ENCODE results near the gene ADAM10. TPM values are rescaled to one million over a fixed set of nuclear protein-coding genes. Genes with fewer than 3 reads are reported as not detected.

ADAM10 gene
- total RNA-seq, 1 experiment from 2014 or later: 170 TPM

DNA sequence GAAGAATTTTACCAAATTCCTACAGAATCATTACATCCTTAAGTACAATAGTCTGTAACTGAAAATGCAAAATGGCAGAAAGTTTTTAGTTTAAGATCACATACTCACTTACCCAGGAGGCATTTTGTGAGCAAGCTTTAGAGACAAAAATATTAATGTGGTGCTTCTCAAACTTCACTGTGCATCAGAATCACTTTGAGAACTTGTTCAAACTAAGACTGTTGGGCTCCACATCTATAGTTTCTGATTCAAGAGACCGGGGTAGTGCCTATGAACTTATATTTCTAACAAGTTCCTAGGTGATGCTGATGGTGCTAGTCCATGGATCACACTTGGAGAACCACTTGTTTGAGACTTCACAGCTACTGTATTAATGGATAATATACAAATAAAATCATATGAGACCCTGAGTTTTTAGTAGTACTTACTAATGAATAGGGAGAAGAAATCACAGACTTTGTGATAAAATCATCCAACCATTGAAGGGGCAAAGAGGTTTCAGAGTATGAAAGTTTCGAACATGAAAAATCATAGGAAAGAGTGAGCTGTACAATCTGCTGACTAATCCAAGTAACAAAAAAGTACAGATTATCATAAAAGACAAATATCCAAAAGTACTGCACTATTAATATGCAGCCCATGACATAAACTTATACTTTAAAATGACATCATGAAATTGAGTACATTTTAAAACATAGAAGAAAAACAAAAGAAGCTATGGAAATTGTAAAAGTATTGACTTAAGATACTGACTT is 110.3 kb downstream of the ADAM10 start:
- Mint-ChIP-seq H3K27me3 (ENCODE audit: insufficient read depth, unreplicated experiment) (no peaks in the 10 kb centered on the region), H3K9me3 (ENCODE audit: unreplicated experiment) (no peaks in the 10 kb centered on the region), H3K27ac (ENCODE audit: unreplicated experiment) (no peak overlapping the region), H3K4me1 (ENCODE audit: low read depth, unreplicated experiment) (no peaks in the 10 kb centered on the region), H3K4me3 (ENCODE audit: unreplicated experiment) (no peak overlapping the region), H3K36me3 (ENCODE audit: insufficient read depth, unreplicated experiment) (peaks cover 28% of the 10 kb centered on the region)
- H3K36me3 ChIP-seq (ENCODE audit: control insufficient read depth, insufficient read depth, low read length): no peaks in the 10 kb centered on the region
- no peaks in the 10 kb centered on the region for H3K4me1 ChIP-seq
- intact Hi-C loops (cut with micrococcal nuclease; ENCODE audit: unreplicated experiment): no loop called here
- no peak for DNase-seq
- H3K27me3 ChIP-seq (replicated peaks; ENCODE audit: control insufficient read depth, insufficient read depth, low read length): no peaks in the 10 kb centered on the region
- ChIA-PET CTCF (no interaction called here), POLR2A (no interaction called here)
- no TSS peak for BruUV-seq (replicated peaks)
- H3K4me3 ChIP-seq (ENCODE audit: low read depth, low read length): no peak overlapping the region
- TF ChIP-seq CTCF (IDR thresholded peaks at IDR 0.05; ENCODE audit: insufficient read depth in 1 of 2, low read depth in 1 of 2, low read length in 1 of 2, severe bottlenecking in 1 of 2, unreplicated experiment in 1 of 2): no peak
- no peaks in the 10 kb centered on the region for H3K9me3 ChIP-seq

DNA sequence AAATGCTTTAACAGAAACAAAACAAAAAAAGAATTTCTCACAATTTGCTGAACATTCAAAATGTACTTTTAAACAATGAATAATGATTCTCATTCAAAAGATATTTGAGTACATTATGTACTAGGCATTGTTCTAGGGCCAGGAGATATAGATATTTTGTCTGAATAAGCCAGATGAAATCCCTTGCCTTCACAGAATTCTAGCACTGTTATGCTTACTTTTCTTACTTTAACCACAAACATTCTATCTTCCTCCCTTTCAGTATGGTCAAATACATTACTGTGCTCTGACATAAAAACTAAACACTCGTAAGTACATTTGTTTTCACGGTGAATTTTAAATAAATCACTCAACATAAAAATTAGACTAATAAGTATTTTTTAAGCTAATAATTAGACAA is 116.7 kb downstream of the ADAM10 start:
- TF ChIP-seq CTCF (IDR thresholded peaks at IDR 0.05; ENCODE audit: insufficient read depth in 1 of 2, low read depth in 1 of 2, low read length in 1 of 2, severe bottlenecking in 1 of 2, unreplicated experiment in 1 of 2): no peak
- intact Hi-C loops (cut with micrococcal nuclease; ENCODE audit: unreplicated experiment): no loop called here
- CTCF ChIA-PET: no interaction called here
- no TSS peak for BruUV-seq (replicated peaks)
- Mint-ChIP-seq H3K27ac (ENCODE audit: unreplicated experiment) (no peak overlapping the region), H3K36me3 (ENCODE audit: insufficient read depth, unreplicated experiment) (peaks cover 10% of the 10 kb centered on the region), H3K27me3 (ENCODE audit: insufficient read depth, unreplicated experiment) (no peaks in the 10 kb centered on the region), H3K4me3 (ENCODE audit: unreplicated experiment) (no peak overlapping the region), H3K4me1 (ENCODE audit: low read depth, unreplicated experiment) (no peaks in the 10 kb centered on the region), H3K9me3 (ENCODE audit: unreplicated experiment) (no peaks in the 10 kb centered on the region)
- H3K27me3 ChIP-seq (replicated peaks; ENCODE audit: control insufficient read depth, insufficient read depth, low read length): no peaks in the 10 kb centered on the region
- H3K9me3 ChIP-seq: no peaks in the 10 kb centered on the region
- DNase-seq: no peak
- POLR2A ChIA-PET: no interaction called here
- H3K36me3 ChIP-seq (ENCODE audit: control insufficient read depth, insufficient read depth, low read length): no peaks in the 10 kb centered on the region; the same call in 1 of the 2 replicates
- H3K4me1 ChIP-seq: no peaks in the 10 kb centered on the region
- H3K4me3 ChIP-seq (ENCODE audit: low read depth, low read length): no peak overlapping the region

- no peak overlapping the region for H3K4me3 Mint-ChIP-seq (ENCODE audit: unreplicated experiment)
- no TSS peak for BruUV-seq (replicated peaks)
- intact Hi-C loops (cut with micrococcal nuclease; ENCODE audit: unreplicated experiment): no loop called here
- TF ChIP-seq CTCF (IDR thresholded peaks at IDR 0.05; ENCODE audit: insufficient read depth in 1 of 2, low read depth in 1 of 2, low read length in 1 of 2, severe bottlenecking in 1 of 2, unreplicated experiment in 1 of 2): no peak
- DNase-seq: no peak
- H3K27me3 ChIP-seq (replicated peaks; ENCODE audit: control insufficient read depth, insufficient read depth, low read length): no peaks in the 10 kb centered on the region
- H3K27me3 Mint-ChIP-seq (ENCODE audit: insufficient read depth, unreplicated experiment): no peaks in the 10 kb centered on the region
- no peak overlapping the region for H3K27ac Mint-ChIP-seq (ENCODE audit: unreplicated experiment)
- H3K4me3 ChIP-seq (ENCODE audit: low read depth, low read length): no peak overlapping the region
- CTCF ChIA-PET: no interaction called here
- POLR2A ChIA-PET: no interaction called here
- H3K9me3 Mint-ChIP-seq (ENCODE audit: unreplicated experiment): no peaks in the 10 kb centered on the region
- no peaks in the 10 kb centered on the region for H3K4me1 ChIP-seq
- no peaks in the 10 kb centered on the region for H3K9me3 ChIP-seq
- peaks cover 14% of the 10 kb centered on the region for H3K36me3 Mint-ChIP-seq (ENCODE audit: insufficient read depth, unreplicated experiment)
- H3K4me1 Mint-ChIP-seq (ENCODE audit: low read depth, unreplicated experiment): no peaks in the 10 kb centered on the region
- no peaks in the 10 kb centered on the region; the same call in 1 of the 2 replicates for H3K36me3 ChIP-seq (ENCODE audit: control insufficient read depth, insufficient read depth, low read length)
Measured at GRCh38 chr15:58631319-58631718, 118.2 kb downstream of the ADAM10 start.
